GM19043 (cell line): ENCODE measurements around the gene KCNK2.

Experiments
- ATAC-seq: cut with Tn5 transposase; IDR thresholded peaks from one replicate; pipeline ENCODE4 v1.9.1; 2021; ENCODE audit warnings: low read depth; ENCODE audit not compliant: unreplicated experiment

The KCNK2 gene

DNA sequence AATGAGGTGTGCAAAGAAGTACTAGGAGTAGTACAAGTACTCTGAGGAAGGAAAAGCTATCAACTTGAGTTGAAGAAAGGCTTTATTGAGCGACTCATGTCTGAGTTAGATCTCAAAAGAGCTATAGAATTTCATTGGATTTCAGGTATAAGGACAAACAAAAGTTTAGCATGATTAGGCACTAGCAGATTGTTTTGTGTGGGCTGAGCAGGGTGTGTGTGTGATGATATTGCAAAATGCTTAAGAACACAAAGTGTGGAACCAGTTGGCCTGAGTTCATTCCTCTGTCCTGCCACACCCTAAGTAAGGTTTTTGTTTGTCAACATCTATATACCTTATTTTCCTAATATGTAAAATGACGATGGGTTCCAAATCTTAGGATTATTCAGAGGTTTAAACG, 158.9 kb downstream of the KCNK2 start:
- ATAC-seq = no peak

DNA sequence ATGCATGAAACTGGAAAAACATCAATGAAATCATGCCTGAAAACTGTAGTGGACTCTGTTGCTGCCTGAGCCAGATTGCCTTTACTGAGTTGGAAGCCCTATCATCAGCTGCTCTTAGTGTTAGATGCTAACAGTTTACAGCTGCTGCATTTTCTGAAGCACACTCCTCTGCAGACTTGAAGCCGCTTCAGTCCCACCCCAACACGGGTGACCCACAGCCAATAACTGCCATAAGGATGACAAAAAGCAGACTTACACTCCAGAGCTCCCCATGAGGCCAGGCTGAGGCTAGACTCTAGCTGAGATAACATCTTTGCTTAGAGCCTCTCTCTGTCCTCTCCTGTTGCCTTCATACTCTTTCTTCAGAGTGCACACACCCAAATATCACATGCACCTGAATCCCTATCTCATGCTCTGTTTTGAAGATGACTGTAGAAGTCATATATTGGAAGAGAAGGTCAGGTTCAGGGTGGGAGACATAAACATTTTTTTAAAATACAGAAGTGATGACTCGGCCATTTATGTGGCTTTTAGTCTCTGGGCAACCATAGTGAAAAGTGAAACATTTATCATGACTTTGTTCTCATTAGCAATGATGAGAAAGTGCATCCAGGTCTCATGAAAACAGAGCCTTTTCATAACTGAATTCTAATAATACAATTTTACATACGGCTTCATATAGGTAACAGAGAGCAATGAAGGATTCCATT, 161.0 kb downstream of the KCNK2 start:
- no peak for ATAC-seq

DNA sequence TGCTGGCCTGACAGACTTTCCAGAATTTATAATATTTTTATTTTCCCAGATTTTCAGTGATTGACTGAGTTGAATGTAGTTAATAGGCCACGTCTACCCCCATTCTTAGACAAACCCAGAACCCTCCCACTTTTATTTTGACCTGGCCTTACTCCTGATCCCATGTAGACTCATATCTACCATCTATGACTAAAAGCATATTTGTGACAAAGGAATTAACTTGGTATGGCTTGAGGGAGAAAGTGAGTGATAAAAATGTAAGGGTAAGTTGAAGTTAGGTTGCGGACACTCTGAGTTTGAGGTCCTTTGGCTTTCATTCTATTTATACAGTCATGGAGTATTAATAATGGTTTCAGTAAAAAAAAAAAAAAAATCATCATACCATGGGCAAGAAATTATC, 168.4 kb downstream of the KCNK2 start:
- ATAC-seq = no peak

DNA sequence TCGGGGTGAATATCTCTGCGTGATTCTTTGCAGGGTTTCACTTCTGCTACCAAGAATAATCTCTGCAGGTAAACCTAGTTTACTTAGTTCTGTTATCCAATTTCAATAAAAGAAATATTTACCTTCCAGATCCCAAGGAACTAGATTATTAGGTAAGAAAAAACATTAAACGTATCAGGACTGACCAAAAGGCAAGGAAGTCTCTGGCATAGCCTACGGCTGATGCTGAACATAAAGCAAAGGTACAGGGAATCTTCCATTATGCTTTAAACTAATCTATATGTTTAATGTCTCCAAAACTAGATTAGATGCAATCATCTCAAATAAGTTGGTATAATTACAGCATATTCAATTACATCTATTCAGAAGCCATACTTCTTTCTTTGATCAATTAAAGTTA, 168.9 kb downstream of the KCNK2 start:
- no peak for ATAC-seq

DNA sequence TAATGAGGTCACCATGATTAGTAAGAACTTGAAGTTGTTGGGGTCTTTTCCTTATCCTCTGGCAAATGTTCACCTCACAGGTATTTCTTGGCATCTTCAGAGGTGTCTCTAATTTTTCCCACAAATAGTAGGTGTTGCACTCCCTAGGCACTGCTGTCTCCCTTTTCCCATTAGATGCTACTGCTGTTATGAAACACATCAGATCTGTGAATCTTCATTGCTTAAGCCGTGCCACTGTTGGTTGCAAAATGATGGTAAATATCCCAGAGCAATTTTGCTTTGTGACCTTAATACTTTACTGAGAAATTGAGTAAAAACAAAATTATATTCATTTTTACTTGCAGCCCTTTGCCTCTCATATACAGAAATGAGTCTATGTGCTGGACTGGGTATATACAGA, 169.6 kb downstream of the KCNK2 start:
- ATAC-seq = no peak

DNA sequence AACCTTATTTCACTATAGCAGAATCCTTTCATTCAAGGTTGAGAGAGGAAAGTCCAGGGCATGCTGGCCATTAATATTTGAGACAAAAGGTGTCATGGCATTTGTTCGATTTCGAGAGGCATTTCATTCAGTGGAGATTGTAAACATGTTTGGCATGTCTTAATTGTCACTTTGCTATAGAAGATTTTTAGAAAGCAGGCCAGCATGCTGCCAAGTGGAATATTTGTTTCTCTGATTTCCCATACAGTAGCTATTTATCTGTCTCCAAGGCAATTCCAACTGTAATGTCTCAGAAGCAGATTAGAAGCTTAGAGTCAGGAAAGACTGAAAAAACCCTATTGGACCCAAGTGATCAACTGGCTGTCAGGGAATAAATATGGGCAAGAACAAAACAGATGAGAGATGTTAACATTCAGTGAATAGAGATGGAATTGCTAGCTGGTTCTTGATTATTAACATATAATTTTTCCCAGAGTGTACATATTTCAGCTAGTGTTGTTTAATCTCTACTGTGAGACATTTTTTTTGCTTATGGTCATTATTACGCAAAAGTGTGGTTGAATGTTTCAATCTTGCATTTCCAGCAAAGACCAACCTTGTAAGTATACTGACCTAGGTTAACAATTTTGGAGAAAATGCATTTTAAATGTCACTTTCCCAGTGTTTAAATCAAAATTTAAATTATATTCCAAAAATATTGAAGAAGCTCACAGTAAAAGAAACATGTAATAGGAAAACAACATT, 174.6 kb downstream of the KCNK2 start:
- no peak for ATAC-seq

DNA sequence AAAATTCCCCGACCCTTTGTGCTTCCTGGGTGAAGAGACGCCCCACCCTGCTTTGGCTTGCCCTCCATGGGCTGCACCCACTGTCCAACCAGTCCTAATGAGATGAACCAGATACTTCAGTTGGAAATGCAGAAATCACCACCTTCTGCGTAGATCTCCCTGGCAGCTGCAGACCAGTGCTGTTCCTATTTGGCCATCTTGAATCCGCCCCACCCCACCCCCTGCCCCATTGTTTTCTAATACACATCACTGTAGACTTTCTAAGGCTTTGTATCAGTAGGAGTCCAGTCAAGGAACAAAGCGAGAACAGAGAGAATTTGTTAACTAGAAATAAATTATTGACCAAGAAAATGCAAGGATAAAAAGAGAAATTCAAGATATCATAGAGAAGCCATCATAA, 178.2 kb downstream of the KCNK2 start:
- ATAC-seq = no peak

DNA sequence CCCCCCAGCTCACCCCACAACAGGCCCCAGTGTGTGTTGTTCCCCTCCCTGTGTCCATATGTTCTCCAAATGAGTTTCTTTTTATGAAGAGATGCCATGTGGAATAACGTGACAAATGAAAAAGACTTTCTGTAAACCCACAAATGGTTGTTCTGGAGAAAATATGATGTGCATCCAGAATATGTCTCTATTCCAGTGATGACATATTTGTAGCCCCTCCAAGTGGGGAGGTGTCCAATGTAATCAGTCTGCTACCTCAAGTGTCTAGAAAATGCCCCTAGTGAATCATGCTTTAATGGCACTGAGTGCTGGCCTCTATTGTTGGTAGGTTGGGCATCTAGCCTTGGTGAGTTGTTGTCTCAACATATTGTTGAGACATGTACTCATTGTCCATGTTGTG, 179.6 kb downstream of the KCNK2 start:
- ATAC-seq = no peak

DNA sequence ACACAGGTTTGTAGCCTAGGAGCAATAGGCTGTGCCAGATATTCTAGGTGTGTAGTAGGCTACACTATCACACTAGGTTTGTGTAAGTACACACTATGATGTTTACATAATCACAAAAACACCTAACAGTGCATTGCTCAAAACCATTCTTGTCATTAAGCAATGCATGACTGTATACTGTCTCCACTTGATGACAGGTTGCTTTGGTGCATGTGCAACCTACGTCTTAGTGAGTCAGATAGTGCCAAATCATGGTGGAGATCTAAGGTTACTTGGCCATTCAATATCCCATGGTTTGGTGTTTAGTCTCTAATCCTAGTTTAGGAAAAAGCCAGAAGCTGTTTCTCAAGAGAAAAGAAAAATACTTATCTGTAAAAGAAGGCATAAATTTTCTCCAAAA, 181.1 kb downstream of the KCNK2 start:
- ATAC-seq = no peak

DNA sequence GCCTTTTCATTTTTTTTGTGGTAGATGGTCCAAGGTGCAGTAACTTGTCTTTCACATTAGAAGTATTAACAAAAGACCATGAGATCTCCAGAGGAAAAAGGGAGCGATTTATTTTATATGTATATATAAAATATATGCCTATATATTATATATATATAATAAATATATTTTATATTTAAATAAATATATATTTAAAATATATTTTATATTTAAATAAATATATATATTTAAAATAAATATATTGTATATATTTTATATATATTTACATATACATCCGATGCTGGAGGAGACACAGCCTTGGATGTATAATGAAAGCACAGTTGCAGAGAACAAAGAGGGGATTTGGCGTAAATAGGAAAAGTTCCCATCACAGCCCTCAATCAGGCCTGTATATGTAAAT, 182.1 kb downstream of the KCNK2 start:
- no peak for ATAC-seq

DNA sequence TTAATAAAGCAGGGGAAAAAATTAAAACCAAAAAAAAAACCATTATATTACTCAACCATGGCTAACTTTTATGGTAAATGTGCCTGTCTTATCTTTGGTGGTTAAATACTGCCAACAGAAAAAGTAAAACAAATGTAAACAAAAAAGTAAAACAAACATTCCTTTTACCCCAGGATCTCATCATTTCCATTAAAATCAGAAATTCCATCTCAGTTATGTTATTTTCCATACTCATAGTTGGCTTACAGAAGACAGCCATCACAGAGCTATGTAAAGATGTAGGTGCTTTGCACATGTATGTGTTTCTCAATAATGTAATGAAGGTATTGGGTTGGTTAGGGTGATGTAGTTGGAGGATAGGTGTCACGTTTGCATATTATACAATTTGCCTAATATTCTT, 185.0 kb downstream of the KCNK2 start:
- ATAC-seq = no peak

DNA sequence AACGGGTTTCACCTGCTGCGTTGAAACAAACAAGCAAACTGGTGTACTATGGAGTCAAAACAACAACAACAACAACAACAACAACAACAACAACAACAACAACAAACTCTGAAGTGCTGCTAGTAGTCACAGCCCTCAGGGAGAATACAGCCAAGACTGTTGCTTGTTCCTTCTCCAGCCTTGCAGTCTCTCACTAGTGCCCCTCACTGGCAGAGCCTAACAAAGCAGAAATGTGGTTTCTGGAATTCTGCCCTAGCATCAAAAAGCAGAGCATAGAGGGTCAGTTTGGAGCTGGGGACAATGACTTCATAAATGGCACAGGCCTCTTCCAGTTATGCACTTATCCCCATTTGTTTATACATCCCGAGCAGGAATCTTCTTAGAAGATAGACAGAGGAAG, 187.4 kb downstream of the KCNK2 start:
- no peak for ATAC-seq

DNA sequence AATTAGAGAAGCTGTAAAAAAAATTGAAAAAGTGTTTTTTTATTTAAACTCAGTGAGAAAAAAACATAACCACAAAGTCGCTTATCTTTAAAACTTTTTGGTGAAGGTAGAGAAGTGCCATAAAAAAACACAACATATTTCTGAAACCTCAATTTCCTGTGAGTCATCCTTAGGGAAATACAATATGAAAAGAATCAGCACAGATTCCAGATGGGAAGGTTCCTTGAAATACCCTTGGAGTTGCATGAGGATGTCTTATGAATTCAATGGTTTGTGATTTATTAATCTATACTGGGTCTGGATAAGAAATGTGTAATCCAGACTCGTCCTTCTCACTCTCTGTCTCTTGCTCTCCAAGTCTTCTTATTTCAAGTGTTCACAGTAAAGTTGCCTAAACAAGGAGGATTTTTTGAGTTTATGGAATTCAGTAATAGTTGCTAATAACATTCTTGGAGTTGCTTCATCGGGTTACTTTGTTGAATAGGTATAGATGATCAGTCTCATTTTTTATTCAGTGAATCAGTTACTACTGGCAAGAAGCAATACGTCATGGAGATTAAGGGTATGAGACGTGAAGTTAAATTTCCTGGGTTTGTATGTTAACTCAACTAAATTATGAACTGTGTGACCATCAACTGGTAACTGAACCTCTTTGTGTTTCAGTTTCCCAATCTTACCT, 191.4 kb downstream of the KCNK2 start:
- ATAC-seq = no peak

DNA sequence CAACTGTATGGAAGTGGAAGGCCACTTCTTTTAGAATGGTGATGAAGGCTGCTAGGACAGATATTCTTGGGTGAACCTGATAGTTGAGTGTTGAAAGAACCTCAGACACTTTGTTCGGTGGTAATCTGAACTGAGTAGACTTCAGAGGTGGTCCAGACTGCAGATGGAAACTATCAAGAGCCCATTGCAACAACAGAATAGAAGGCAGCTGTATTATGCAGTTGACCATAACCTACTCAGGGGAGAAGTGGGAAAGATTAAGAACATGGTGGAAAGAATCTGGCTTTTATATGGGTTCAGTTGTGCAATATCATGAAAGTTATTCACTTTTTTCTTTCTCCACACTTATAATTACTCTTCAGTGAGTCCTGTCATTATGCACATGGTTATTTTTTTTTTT, 194.0 kb downstream of the KCNK2 start:
- ATAC-seq = no peak

DNA sequence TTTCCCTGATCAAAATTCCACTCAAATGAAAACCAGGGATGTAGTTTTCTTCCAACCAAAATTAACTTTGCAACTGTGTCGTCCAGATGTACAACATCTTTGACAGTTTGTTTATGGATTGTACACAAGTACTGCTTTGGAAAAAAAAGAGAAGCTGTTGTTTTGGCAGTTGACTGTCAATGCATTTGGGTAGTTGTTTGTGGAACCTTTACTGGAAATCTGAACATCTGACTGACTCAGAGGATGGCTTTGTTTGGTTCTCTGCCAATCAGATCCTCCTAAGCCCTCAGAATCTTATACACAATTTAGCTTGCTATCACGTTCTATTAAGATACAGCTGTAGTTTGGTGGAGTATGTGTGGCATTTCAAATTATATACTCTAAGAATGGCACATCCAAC, 195.0 kb downstream of the KCNK2 start:
- no peak for ATAC-seq

DNA sequence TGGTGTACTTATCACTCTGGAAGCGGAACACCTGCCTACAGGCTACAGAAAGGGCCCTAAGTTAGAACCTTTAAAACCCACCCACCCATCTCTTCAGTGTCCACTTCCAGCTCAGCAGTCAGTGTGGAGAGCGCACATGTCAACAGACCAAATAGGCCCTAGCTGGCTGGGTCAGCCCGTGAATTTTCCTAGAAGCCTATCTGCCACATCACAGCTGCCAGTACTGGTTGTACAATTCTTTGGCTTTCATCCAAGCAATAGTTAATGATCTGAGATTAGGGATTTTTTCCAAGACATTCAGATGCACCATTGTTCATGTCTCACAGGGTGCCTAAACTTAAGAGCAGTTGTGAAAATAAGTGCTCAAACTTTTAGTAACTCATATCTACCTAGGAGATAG, 197.1 kb downstream of the KCNK2 start:
- ATAC-seq = no peak

DNA sequence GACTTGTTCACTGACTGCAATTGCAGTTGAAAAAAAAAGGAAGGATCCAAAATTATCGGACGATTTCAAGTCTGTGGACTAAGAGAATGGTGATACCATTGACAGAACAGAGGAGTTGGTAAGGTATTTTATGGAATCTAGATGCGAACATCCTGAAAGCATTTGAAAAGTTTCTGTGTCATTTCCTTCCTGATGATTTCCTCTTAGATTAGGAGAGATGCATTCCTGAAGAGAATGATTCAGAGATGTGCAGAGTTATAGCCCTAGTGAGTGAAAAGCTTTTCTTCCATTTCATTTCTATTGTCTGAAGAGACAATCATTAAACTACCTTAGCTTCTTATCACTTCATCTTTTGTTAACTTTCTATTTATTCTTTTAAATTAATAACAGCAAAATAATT, 200.0 kb downstream of the KCNK2 start:
- no peak for ATAC-seq

DNA sequence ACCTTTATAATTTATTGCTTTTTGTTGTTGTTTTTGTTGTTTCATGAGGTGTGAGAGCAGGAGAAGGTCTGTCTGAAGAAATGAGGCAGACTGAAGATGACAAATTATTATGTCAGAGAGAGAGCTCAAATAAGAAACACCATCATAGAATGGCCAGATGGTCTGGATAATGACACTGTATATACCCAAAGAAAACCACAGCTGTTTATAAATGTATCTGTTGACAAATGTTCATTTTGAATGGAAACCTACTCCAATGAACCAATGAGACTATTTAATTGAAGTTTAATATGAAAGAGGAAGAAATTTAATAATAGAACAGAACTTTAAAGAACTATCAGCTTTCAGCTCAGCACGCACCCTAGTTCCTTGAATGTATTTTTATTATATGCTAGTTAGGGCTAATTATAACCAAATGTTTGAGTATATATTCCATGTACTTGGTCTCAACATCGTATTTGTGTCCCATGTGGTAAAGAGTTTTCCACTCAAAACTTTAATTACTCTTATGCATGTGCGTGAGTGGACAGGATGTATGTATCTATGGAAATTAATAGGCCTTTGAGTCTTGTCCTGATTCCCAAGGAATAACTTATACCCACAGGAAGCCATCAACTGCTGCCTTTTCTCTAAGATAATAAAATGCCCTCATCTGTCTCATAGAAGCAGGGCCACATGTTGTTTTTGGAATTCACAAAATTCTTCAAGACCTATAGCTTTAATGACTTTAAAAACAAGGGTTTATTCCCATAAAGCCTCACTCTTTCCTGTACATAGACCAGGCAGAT, 202.7 kb downstream of the KCNK2 start:
- no peak for ATAC-seq
